ENCODE data around the gene C1QTNF8.

C1QTNF8 gene

DNA sequence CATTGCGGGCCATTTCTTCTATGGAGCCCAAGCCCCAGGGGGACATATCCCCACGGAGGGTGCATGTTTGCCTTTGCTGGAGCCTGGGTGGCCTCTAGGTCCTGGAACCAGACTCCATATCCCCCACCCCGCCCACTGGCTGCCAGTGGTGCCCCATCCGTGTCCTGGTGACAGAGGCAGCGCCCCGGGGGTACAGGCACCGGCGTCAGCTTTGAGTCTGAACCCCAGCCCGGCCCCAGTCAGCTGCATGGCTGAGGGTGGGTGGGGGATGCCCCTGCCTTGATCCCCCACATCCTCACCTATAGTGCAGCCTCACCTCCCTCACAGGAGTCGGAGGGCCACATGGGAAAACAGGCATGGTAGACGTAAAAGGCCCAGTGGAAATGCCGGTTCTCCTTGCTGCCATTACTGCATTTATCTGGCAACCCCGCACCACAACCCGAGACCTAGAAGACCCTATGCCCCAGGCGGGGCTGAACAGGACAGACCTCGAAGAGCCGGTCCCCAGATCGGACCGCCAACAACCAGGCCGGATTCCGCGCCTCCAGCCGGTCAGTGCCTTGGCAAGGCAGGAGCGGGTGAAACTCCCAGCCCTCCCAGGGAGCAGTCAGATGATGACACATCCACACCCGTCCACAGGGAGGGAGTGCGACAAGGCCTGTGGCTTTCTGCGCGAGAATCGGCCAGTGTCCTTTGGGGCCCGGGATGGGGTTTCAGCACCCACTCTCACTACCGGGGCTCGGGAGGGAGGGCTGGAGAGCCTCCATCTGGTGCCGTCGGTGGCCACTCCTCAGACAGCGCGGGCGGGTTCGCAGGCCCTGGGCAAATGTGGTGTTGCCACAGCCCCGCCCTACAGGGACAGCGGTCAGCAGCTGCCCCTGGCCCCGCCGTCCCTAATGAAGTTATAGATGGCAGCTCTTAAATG lies 35.4 kb downstream of the C1QTNF8 start:
- DNase-seq (ENCODE audit: low read depth), result no peak

DNA sequence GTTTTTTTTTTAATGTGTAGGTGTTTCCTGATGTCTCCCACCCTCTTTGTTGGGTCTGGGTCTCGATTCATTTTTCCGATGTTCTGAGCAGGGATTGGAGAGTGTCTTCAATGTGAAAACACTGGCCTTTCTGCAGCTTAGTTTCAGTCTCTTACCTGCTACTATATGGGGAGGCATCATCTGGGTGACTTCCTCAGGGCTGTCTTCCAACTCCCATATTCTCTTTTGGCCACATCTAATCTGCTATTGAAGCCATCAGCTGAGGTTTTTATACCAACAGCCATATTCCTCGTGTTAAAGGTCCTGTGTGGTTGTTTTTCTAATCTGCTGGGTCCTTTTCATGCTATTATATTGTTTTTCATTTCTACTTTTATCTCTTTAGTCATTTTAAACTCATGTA lies 36.7 kb downstream of the C1QTNF8 start:
- DNase-seq (ENCODE audit: low read depth), result no peak

DNA sequence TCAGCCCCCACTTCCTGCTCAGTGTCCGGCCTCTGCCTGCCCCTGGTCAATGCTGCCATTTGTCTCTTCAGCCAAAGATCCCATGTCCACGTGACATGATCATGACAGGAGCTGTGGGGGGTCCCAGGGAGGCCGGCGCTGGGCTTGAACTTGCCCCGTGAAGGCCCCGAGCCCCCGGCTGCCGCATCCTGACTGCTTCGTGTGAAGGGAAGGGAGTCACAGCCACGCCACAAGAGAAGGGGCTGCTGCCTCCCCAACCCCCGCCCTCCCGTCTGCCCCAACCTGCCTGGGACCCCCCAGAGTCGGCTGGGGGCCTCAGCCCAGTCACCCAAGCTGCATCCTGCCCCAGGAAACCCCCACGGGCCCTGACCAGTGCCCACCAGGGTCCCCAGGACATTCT lies 37.8 kb downstream of the C1QTNF8 start:
- DNase-seq (ENCODE audit: low read depth), result no peak

DNA sequence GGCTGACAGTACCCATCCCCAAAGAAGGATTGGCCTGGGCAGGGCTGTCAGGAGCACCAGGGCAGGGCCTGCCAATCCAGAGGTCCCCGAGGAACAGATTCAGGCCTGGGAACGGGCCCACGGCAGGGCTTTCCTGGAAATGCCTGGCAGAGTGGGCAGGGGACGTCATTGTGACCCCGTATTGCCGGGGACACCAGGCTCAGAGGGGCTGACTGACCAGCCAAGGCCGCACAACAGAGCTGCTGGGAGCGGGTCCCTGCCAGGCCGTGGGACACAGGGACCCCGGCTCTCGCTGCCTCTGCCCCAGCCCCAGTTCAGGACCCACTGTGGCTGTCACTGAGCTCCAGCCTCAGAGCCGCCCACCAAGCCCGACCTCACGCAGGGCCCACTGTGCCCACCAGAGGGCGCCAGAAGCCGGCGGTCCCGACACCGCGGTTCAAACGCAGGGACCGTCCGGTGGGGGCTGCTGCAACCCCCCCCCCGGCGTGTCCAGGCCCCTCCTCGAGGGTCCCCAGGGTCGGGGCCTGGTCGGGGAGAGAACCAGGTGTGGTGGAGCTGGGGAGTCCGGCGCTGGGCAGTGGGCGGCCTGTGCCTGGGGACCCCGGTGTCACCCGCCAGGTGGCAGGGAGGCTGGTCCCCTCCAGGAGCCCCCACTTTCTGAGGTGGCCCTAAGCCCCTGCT lies 38.7 kb downstream of the C1QTNF8 start:
- DNase-seq (ENCODE audit: low read depth), result no peak

DNA sequence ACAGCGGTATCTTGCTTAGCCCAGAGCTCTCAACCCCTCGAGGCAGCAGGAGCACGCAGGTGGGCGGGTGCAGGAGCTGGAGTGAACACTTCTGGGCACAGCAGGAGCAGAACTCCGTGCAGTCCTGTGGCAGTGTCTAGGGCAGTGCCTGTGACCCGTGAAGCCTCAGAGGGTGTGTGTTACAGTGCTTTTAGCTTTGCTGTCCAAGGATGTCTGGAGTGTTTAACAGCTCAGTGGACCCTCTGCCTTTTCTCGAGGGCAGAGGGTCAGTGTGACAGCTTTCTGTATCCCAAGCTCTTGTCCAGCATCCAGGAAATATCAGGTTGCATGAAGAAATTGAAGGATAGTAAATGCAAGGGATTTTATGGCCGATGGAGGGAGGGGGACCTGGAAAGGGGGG lies 39.8 kb downstream of the C1QTNF8 start:
- no peak for DNase-seq (ENCODE audit: low read depth)

DNA sequence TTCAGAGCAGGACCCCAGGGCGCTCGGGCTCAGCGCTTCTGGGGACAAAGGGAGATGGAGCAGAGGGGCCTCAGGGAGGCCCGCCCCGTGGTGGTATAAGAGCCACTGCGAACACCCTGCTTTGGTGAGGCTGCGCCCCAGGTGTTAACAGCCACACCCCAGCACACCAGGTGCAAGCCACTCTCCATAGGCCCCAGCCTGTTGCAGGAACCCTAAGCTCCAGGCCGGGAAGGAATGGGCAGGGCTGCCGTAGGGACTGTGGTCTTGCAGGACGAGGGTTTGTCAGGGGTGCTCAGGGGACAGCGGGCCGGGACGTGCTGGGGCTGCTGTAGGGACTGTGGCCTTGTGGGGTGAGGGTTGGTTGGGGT lies 40.5 kb downstream of the C1QTNF8 start:
- no peak for DNase-seq (ENCODE audit: low read depth)

DNA sequence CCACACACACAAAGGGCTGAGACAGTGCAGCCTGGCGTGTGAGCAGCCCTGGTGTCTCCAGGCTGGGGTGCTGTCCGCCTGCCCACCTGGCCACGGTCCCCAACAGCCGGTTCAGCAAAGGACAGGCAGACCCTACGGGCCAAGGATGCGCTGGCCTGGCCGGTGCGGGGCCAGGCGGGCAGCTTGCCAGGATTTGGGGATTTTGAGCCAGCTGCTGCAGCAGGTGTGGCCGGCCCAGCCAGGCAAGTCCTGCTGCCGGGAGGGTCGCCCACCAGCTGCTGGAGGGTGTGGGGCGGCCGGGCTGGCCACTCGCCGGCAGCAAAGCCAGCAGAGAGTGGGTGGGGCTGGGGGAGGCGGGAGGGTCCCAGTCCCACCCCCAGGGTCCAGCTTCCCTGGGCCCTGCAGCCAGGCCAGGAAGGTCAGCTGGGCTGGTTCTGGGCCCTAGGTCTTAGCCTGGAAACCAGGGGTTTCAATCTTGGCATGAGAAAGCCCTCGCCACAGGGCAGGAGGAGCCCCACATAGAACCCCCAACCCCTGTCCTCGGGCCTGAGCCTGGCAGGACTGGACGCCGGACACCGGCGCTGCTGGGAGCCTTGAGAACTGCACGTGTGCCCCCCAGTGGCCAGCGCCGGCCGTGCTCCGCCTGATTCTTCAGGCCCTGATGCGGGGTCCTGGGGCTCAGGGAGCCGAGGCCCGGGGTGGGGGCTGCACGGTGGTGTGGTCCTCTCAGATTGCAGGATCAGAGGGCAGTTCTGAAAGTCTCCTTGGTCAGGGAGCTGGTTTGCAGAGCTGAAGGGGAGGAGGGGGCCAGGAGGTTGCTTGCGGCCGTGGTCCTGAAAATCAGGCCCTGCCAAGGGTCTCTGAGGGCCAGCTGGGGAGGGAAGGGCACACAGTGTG lies 41.1 kb downstream of the C1QTNF8 start:
- no peak for DNase-seq (ENCODE audit: low read depth)

DNA sequence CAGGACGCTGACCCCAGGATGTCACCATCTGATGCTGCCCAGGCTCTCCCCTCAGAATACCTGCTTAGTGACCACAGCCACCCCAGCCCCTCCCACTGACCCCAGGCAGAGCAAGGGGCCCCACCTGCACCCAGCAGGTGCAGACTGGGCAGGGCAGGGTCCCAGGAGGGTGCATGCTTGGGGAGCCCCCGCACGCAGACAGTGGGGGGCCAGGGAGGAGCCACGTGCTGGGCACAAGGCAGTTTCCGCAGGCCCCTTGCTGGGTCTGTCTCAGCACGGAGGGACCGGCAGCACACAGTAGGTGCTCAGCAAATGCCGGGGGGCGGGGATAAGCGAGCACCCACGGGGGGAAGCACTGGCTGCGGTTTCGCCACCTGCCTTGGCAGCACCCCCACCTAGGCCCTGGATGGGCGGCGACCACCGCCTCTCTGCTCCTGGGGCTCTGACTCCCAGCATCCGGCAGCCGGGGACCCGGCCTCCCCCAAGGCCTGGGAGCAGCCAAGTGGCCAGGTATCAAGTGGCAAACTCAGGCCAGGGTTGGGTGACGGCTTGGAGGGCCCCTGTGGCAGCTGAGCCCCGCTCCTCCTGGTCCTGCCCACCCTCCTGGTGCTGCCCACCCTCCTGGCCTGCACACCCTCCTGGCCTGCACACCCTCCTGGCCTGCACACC lies 42.2 kb downstream of the C1QTNF8 start:
- no peak for DNase-seq (ENCODE audit: low read depth)

DNA sequence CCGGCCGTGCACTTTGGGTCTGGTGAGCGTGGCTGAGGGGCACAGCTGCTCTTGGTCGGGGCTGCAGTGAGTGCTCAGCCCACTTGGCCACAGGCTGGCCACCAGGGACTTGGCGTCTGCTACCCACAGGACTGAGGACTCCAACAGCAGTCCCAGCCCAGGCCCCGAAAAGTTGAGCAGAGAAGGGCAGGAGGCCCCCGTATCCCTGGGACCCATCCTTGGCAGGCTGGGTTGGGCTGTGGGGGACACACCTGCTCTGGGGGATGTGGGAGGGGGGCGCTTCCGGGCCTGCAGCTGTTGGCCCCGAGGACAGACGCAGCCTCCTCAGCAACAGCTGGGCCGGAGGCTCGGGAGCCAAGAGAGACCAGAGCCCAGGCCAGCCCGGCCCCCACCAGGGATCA lies 42.9 kb downstream of the C1QTNF8 start:
- DNase-seq (ENCODE audit: low read depth), result no peak

DNA sequence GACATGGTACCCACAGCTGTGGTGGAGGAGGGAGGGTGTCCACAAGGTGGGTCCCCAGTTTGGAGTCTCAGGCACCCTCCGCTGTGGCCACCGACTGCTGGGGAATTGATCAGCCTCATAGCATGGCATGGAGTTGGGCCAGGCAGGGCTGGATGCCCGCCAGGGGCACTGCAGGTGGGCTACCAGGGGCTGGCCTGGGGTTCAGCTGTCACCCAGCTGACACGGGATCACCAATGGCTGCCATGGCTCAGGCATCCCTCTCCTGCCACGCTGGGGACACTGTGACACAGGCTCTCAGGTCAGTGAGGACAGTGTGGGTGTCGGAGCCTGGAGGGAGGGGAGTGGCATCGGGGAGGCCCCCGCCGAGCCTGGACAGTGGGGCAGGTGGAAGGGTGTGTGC lies 43.3 kb downstream of the C1QTNF8 start:
- DNase-seq (ENCODE audit: low read depth), result no peak

DNA sequence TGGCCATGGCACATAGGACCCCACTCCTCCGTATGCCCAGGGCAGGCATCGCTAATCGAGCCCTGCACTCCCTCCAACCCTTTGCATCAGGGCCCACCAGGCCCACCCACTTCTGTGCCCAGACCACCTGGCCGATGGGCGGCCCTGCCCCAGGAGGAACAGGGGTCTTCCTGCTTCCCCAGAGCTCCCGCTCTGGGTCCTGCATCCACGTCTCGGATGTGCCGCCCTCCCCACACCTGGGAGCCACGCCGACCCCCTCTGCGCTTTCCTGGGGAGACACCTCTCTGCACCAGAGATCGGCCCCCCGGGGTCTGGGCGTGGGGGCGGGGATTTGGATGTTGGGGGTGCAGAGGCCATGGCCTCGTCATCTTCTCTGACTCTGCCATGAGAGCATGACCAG lies 44.6 kb downstream of the C1QTNF8 start:
- no peak for DNase-seq (ENCODE audit: low read depth)

DNA sequence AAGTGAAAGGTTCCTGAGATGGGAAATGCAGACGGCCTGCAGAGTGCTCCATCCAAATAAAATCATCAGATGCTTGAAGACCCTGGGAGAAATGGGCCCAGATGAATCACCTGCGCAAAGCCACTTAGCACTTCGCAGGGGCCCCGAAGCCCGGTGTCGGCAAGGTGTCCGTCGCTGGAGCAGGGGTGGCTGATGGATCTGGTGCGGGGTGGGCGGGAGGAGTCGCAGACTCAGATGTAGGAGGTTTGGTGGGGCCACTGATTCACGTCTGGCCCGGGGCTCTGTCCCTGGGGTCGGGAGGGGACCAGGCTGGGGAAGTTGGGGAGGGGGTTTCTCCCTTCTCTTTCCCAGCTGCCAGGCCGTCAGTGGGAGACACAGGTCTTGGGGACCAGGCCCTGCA lies 45.1 kb downstream of the C1QTNF8 start:
- no peak for DNase-seq (ENCODE audit: low read depth)

DNA sequence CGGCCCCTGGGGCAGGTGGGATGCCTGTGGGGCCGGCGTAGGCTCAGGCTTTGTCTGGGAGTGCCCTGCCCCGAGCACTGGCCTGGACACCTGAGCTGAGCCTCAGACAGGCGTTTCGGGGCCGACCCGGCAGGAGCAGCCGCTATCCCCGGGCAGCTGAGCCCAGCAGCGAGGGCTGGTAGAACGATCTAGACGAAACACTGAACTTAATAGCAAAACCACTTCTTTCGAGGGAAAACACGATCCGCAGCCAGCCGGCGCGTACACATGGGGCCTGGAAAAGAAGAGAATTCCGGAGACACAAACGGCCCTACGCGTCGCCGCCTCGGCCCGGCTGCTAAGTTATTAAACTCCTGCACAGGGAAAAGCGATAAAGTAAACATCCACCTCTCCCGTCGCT lies 45.5 kb downstream of the C1QTNF8 start:
- DNase-seq (ENCODE audit: low read depth), result no peak

DNA sequence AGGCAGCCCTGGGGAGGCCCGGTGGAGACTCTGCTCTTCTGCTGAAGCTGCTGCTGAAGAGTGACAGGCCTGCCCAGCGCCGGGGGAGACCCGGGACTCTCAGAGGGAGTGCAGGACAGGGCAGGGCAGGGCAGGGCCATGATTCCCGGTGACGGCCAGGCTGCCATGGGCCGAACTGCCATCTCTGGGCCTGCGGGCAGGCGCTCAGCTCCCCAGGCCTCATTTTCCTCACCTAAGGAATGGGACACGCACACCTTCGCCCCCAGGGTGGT lies 46.1 kb downstream of the C1QTNF8 start:
- no peak for DNase-seq (ENCODE audit: low read depth)

DNA sequence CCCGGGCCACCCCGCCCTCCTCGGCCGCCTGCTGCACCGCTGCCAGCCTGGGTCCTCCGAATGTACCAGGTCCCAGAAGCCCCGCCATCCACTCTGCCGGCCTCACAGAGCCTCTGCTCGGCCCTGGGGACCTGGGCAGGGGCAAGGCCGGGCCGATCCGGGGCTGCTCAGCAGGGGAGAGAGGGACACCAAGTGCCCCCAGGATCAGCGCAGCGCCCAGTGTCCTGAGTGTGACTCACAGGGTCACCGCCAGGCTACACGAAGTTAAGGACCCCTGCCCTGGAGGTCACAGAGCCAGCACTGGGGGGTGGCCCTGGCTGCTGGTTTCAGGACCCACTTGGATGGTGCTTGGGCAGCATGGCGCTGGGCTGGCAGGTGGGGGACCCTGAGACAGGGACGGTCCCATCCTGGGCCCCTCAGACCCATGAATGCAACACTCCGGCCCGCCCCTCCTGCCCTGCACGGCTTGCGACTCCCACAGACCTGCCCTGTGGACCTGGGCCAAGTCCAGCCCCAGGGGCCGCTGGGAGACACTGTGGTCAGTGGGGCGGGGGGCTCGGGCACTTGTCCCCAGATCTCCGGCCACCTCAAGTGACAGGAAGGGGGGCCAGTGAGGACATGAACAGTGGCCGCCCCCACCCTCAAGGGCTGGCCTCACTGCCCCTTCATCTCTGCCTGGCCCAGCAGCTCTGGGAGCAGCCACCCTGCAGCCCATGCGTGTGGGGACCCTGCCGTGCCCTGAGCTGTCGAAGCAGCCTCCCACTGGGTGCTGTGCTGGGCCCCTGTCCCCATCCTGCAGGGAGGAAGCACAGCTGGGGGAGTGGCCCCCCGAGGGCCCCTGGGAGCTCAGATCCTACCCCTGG lies 46.7 kb downstream of the C1QTNF8 start:
- no peak for DNase-seq (ENCODE audit: low read depth)

DNA sequence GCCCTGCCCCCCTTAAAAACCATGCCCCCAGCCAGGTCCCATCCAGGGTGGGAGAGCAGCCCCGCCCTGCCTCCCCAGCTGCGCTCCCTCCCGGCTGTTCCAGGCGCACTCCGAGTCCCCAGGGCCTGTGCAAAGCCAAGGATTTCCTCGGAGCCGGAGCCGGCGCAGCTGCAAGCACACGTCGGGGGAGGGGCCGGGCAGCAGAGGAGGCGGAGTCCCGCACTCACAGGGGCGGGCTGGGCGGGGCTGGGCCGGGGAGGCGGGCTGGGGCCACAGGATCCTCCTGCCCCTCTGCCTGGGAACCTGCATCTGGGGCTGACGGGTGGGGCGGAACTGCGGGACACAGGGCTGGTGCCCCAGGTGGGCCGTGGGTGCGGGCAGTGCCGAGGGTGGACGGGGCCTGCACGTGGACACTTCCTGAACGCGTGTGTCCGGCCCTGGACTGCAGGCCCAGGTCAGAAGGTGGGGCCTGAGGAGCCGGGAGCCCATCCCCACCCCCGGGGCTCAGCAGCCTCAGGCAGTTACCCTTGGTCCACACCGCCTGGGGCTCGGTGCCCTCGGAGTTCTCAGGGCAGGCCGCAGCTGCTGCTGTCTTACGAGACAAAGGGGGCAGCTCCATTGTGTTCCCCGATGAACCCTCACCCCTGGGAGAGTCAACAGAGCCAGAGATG lies 47.5 kb downstream of the C1QTNF8 start:
- DNase-seq (ENCODE audit: low read depth), result no peak

DNA sequence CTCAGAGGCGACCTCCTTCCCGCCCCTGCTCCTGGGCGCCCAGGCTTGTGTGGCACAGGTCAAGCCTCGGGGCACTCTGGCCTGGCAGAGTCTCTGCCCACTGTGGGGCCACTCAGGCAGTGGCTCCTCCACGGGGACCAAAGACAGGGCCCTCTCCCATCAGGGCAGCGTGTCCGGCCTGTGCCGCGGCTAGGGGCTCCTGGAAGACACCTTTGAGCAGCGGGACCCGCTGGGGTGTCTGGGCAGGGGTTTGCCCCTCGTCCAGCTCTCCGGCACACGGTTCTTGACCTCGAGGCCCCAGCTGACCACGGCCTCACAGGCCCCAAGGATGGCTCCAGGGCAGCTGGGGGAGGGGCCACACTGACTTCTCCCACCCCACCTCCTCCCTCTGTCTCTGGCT lies 48.2 kb downstream of the C1QTNF8 start:
- DNase-seq (ENCODE audit: low read depth), result no peak

DNA sequence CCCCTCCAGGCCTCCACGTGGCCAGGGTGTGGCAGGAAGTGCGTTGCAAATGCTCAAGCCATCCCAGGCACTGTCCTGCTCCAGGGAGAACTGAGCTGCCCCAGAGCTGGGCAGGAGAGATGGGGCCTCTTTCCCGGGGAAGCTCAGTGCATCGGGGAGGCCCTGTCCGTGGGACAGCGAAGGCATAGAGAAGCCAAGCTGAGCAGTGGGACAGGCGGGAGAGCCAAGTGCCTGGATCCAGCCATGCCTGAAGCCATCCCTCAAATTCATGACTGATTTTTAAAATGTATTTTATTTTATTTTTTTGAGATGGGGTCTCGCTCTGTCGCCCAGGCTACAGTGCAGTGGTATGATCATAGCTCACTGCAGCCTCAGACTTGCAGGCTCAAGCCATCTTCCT lies 48.9 kb downstream of the C1QTNF8 start:
- no peak for DNase-seq (ENCODE audit: low read depth)

DNA sequence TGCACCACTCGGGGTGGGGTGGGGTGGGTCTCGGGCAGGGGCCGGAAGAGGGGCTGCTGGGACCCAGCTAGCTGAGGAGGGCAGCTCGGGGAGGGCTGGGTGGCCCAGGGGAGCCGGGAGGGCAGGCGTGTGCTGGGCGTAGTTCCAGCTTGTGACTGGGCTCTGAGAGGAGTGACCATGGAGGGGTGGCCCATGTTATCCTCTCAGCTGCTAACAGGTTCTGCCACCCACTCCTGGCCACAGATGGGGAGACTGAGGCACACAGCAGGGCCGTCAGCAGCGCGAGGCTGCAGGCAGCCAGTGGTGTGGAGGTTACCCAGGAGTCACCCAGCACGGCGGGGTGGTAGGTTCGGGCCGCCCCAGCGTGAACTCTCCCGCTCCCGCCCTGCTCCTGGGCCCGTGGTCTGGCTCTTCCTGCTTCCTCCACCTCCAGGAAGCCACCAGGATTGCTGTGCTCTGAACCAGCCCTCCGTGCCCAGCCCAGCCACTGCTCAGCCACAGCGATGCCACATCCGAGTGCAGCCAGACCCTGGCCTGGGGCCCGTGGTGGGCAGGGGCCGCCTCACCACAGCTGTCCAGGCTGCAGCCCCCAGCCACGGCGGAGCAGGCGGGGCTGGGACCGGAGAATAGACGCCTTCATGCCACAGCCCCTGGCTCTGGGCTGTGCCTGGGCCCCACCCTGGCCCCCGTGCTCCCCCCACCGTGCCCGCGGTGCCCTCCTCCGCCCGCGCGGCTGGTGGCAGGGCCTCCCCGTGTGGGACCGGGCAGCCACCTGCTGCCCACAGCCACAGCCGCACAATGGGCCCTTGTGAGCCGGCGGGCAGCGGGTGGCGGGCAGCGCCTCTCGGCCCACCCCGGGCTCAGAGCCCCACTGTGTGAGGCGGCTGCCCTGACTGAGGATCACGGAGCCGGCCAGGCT lies 49.8 kb downstream of the C1QTNF8 start:
- no peak for DNase-seq (ENCODE audit: low read depth)
